NB4 (cell line): ENCODE measurements around the gene KRT12.

Source experiments
- CTCF ChIP-seq: IDR thresholded peaks from one replicate; pipeline ENCODE4 v1.5.1; 2012; ENCODE audit warnings: low read depth, low read length
- MYC ChIP-seq: IDR thresholded peaks from 2 replicates; pipeline ENCODE4 v1.6.1; 2011; ENCODE audit warnings: low read depth, low read length
- POLR2A ChIP-seq: IDR thresholded peaks from 2 replicates; pipeline ENCODE4 v1.6.1; 2011; ENCODE audit warnings: mild to moderate bottlenecking; ENCODE audit not compliant: insufficient read length; ENCODE audit errors: extremely low read depth

- TF ChIP-seq CTCF = no peak
- TF ChIP-seq POLR2A = no peak
- no peak for TF ChIP-seq MYC
These were observed 39.1 kb downstream of the KRT12 start for GRCh38 chr17:40827746-40828453.
